Osteoblast (primary cell): Measurements from ENCODE around the gene FUT2. TPM values are rescaled to one million over a fixed set of nuclear protein-coding genes. Genes with fewer than 3 reads are reported as not detected.
"Not testable (repeated sequence)": the region's sequence is repeated elsewhere in the genome, so short reads cannot be mapped to it uniquely, and the experiment has no call there.

Experiments used
- DNase-seq: peaks from one replicate; pipeline ENCODE4 v3.0.0; 2011; ENCODE audit warnings: low spot score, mixed read lengths; ENCODE audit not compliant: insufficient read length; ENCODE audit errors: missing footprints
- H2AFZ ChIP-seq: 2 replicates; pipeline ENCODE4 v1.6.0; 2011; ENCODE audit warnings: mild to moderate bottlenecking, low read length
- H3K27ac ChIP-seq: 2 replicates; pipeline ENCODE4 v1.5.1; 2011; ENCODE audit warnings: mild to moderate bottlenecking, low read depth, low read length, moderate library complexity
- H3K27me3 ChIP-seq: 2 replicates; pipeline ENCODE4 v1.6.0; 2012; ENCODE audit warnings: mild to moderate bottlenecking, control low read depth, inconsistent platforms, low read length, moderate library complexity; ENCODE audit not compliant: insufficient read depth
- H3K36me3 ChIP-seq: 2 replicates; pipeline ENCODE4 v1.5.1; 2011; ENCODE audit warnings: mild to moderate bottlenecking, low read length, control low read depth, moderate library complexity; ENCODE audit not compliant: insufficient read depth
- H3K4me1 ChIP-seq: 2 replicates; pipeline ENCODE4 v1.5.1; 2011; ENCODE audit warnings: mild to moderate bottlenecking, low read length, control low read depth, moderate library complexity; ENCODE audit not compliant: insufficient read depth
- H3K4me2 ChIP-seq: 2 replicates; pipeline ENCODE4 v1.6.0; 2011; ENCODE audit warnings: mild to moderate bottlenecking, low read length; ENCODE audit not compliant: insufficient read depth
- H3K4me3 ChIP-seq: fragments of 200-600 bp; sonication (generic); 3 replicates; pipeline ENCODE4 v1.5.1; 2012; ENCODE audit warnings: mild to moderate bottlenecking, low read length, inconsistent platforms; ENCODE audit not compliant: insufficient read depth
- H3K79me2 ChIP-seq: 2 replicates; pipeline ENCODE4 v1.6.0; 2012; ENCODE audit warnings: mild to moderate bottlenecking, low read length, control low read depth, inconsistent platforms; ENCODE audit not compliant: insufficient read depth
- H3K9me3 ChIP-seq: 2 replicates; pipeline ENCODE4 v1.5.1; 2011; ENCODE audit warnings: low read depth, low read length, control low read depth
- H4K20me1 ChIP-seq: 2 replicates; pipeline ENCODE4 v1.6.0; 2012; ENCODE audit warnings: mild to moderate bottlenecking, low read length, control low read depth; ENCODE audit not compliant: insufficient read depth
- CTCF ChIP-seq: IDR thresholded peaks from 2 replicates; pipeline ENCODE4 v1.5.1; 2011; ENCODE audit warnings: mild to moderate bottlenecking, low read depth, low read length, moderate library complexity; ENCODE audit errors: extremely low read depth
- total RNA-seq: library from RNA; depleted of rRNA; stranded (reverse); fragments of >200 nt; gene quantifications from 2 replicates; pipeline ENCODE4 v1.2.3, GENCODE V29; 2012

Gene FUT2
- total RNA-seq, 1 donor, result not detected

GRCh38 chr19:48716562-48717291, 21.0 kb downstream of the FUT2 start:
- peak; percentile 92 for DNase-seq
- Histone ChIP-seq H3K36me3 (no peaks in the 10 kb centered on the region), H3K4me3 (peak overlapping the region; percentile 65), H3K9me3 (no peaks in the 10 kb centered on the region), H3K4me1 (peaks cover 39% of the 10 kb centered on the region), H3K27me3 (no peaks in the 10 kb centered on the region), H3K4me2 (peak overlapping the region; percentile 83), H3K27ac (peak overlapping the region; percentile 25), H2AFZ (peak overlapping the region; percentile 85), H3K79me2 (peaks cover 12% of the 10 kb centered on the region), H4K20me1 (no peaks in the 10 kb centered on the region)
- no peak for TF ChIP-seq CTCF

DNA sequence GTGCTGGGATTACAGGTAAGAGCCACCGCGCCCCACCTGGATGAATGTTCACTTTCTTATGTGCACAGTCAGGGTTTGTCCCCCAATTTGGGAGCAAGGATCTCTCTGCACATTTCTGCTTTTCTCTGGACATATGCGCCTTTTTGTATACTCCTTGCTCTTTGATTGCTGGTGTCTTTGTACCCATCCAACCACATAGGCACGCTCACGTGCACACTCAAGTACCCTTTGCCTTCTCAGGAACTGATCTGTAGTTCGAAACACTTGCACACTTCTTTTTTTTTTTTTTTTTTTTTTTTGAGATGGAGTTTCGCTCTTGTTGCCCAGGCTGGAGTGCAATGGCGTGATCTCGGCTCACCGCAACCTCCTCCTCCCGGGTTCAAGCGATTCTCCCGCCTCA, 22.3 kb downstream of the FUT2 start:
- not testable (repeated sequence) for H3K36me3 ChIP-seq, H3K9me3 ChIP-seq, H3K4me3 ChIP-seq, H4K20me1 ChIP-seq, H3K4me2 ChIP-seq, H3K27ac ChIP-seq, H2AFZ ChIP-seq, H3K27me3 ChIP-seq
- peaks cover 12% of the 10 kb centered on the region for H3K79me2 ChIP-seq
- H3K4me1 ChIP-seq, result peaks cover 36% of the 10 kb centered on the region
- peak; percentile 5 for DNase-seq

GRCh38 chr19:48718711-48719231, 23.0 kb downstream of the FUT2 start:
- H2AFZ ChIP-seq, result no peak overlapping the region
- no peaks in the 10 kb centered on the region for H3K27me3 ChIP-seq
- no peaks in the 10 kb centered on the region for H3K9me3 ChIP-seq
- H3K4me1 ChIP-seq, result peaks cover 29% of the 10 kb centered on the region
- no peak overlapping the region for H3K4me3 ChIP-seq
- peaks cover 9% of the 10 kb centered on the region for H3K79me2 ChIP-seq
- H3K27ac ChIP-seq, result no peak overlapping the region
- peak; percentile 68 for DNase-seq
- TF ChIP-seq CTCF, result no peak
- H3K36me3 ChIP-seq, result no peaks in the 10 kb centered on the region
- H4K20me1 ChIP-seq, result no peaks in the 10 kb centered on the region
- H3K4me2 ChIP-seq, result no peak overlapping the region

DNA sequence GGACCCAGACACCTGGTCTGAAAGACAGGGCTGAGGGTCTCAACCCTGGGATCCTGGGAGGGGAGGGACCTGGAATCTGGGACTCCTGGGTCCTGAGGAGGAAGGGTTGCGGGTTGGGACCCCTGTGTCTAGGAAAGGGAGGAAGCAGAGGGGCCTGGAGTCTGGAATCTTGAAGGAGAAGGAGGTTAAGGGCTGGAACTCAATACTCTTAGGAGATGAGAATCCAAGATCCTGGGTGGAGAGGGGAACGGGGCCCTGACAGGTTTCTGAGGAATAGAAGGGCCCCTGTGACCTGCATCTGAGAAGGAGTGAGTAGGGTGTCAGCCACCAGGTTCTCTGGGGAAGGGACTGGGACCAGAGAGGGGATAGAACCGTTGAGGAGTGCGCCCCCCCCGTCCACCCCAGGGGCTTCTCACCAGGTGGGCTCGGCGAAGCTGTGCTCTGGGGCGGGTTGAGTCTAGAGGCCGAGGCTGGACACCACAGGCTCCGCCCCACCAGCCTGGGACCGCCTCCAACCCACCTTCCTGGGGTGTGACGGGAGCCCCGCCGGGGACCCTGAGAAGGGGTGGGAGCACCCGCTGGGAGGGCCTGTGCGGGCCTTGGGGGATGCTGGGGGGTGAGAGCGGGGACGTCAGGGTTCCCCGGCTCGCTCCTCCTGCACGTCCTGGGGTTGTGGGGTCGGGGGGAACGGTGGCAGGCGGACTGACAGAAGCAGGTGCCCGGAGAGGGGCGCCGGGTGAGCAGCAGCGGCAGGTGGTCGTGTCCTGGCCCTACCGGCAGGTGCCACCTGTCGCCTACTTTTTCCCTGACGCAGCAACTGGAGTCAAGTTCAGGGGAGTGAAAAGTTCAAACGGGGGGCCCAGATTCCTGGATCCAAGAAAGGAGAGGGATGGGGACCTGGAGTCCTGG, 23.7 kb downstream of the FUT2 start, which contains the start of gene MAMSTR:
Gene MAMSTR, minus strand, starts transcription at position 463 of the 909 bp plus-strand sequence. CDS start 694 bp downstream, outside the sequence.
- DNase-seq, result peak; percentile 76
- Histone ChIP-seq H3K79me2 (peaks cover 9% of the 10 kb centered on the region), H3K36me3 (peaks cover 4% of the 10 kb centered on the region), H4K20me1 (no peaks in the 10 kb centered on the region), H3K27me3 (no peaks in the 10 kb centered on the region), H3K4me3 (peak within 1 kb of the TSS; percentile 75), H2AFZ (peak within 1 kb of the TSS; percentile 93), H3K9me3 (no peaks in the 10 kb centered on the region), H3K27ac (peak within 1 kb of the TSS; percentile 89), H3K4me2 (peak within 1 kb of the TSS; percentile 79), H3K4me1 (peaks cover 31% of the 10 kb centered on the region)
- no peak for TF ChIP-seq CTCF
